Cardiac muscle cell (in vitro differentiated cells and primary cell): Measurements from ENCODE around the gene PDE7B. TPM values are rescaled to one million over a fixed set of nuclear protein-coding genes. Genes with fewer than 3 reads are reported as not detected.

ENCODE experiments used
- DNase-seq, 2 donors: peaks; one replicate each; pipeline versions ENCODE4 v3.0.0 to v3.0.0-alpha.2; 2010 to 2017; ENCODE audit warnings: low read depth in 1 of 2, low spot score in 1 of 2
- H3K27ac ChIP-seq: fragments of 200-600 bp; sonication (generic); 2 replicates; pipeline ENCODE4 v1.5.1; 2016
- H3K27me3 ChIP-seq: fragments of 200-600 bp; sonication (generic); 2 replicates; pipeline ENCODE4 v1.6.0; 2016; ENCODE audit warnings: control low read depth
- H3K36me3 ChIP-seq: fragments of 200-600 bp; sonication (generic); 2 replicates; pipeline ENCODE4 v1.5.1; 2016; ENCODE audit warnings: control low read depth
- H3K4me1 ChIP-seq: fragments of 200-600 bp; sonication (generic); 2 replicates; pipeline ENCODE4 v1.8.1; 2017; ENCODE audit warnings: low read depth, mild to moderate bottlenecking, mixed run types
- H3K4me3 ChIP-seq: fragments of 200-600 bp; sonication (generic); 2 replicates; pipeline ENCODE4 v1.5.1; 2016; ENCODE audit warnings: mild to moderate bottlenecking
- H3K9me3 ChIP-seq: fragments of 200-600 bp; sonication (generic); 2 replicates; pipeline ENCODE4 v1.5.1; 2017; ENCODE audit warnings: low read depth, mild to moderate bottlenecking, control low read depth
- polyA plus RNA-seq: library from polyadenylated mRNA; unstranded; fragments of >200 nt; fragmentation: Nextera tagmentation; extraction: Ambion mirVana; gene quantifications from 2 replicates; pipeline ENCODE4 v1.2.1, GENCODE V29; 2016
- total RNA-seq: library from RNA; depleted of rRNA; stranded (reverse); fragments of >200 nt; gene quantifications from 2 replicates; pipeline ENCODE4 v1.2.3, GENCODE V29; 2016
- TF ChIP-seq, protein P1 (sequence below): IDR thresholded peaks from 2 replicates; pipeline ENCODE4 v1.5.1; 2012; ENCODE audit warnings: low read depth, mild to moderate bottlenecking, low read length

The PDE7B gene
- total and polyA plus RNA-seq, 2 experiments from 2014 or later, result 0.04 to 0.60 TPM

DNA sequence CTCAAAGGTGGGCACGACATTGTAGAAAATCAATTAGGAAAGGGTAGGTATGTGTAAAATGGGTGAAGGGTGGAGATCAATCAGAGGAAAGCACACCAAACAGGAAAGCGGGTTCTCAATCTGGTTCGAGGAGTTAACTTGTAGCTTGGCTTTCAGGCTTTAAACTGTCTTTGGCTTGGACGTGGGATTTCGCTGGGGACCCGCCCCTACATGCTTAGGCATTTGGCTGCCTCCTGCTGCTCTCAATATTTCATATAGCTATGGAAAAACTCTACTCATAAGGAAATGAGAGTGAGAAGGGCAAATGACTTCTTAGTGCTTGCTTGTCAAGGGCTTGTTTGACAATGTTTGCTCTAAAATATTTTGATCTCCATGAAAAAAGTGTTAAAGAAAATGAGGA lies 38.1 kb upstream of the PDE7B start:
- Histone ChIP-seq H3K27ac (no peak overlapping the region), H3K36me3 (no peaks in the 10 kb centered on the region), H3K9me3 (no peaks in the 10 kb centered on the region), H3K4me1 (no peaks in the 10 kb centered on the region), H3K4me3 (no peak overlapping the region), H3K27me3 (no peaks in the 10 kb centered on the region)
- DNase-seq, result no peak
- TF ChIP-seq, protein P1, sequence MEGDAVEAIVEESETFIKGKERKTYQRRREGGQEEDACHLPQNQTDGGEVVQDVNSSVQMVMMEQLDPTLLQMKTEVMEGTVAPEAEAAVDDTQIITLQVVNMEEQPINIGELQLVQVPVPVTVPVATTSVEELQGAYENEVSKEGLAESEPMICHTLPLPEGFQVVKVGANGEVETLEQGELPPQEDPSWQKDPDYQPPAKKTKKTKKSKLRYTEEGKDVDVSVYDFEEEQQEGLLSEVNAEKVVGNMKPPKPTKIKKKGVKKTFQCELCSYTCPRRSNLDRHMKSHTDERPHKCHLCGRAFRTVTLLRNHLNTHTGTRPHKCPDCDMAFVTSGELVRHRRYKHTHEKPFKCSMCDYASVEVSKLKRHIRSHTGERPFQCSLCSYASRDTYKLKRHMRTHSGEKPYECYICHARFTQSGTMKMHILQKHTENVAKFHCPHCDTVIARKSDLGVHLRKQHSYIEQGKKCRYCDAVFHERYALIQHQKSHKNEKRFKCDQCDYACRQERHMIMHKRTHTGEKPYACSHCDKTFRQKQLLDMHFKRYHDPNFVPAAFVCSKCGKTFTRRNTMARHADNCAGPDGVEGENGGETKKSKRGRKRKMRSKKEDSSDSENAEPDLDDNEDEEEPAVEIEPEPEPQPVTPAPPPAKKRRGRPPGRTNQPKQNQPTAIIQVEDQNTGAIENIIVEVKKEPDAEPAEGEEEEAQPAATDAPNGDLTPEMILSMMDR, result no peak

DNA sequence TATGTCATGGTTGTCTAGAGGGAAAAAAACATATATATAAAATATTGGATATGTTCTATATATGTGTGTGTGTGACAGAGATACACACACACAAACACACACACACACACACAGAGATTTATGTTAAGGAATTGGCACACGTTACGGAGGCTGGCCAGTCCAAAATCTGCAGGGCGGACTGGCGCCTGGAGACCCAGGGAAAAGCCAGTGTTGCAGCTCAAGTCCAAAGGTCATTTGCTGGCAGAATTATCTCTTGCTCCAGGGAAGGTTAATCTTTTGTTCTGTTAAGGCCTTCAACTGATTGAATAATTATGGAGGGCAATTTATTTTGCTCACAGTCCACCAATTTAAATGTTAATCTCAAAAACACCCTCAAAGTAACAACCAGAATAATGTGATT lies 37.5 kb upstream of the PDE7B start:
- Histone ChIP-seq H3K4me3 (no peak overlapping the region), H3K36me3 (no peaks in the 10 kb centered on the region), H3K4me1 (no peaks in the 10 kb centered on the region), H3K27me3 (no peaks in the 10 kb centered on the region), H3K9me3 (no peaks in the 10 kb centered on the region), H3K27ac (no peak overlapping the region)
- TF ChIP-seq, protein P1, result no peak
- no peak for DNase-seq

DNA sequence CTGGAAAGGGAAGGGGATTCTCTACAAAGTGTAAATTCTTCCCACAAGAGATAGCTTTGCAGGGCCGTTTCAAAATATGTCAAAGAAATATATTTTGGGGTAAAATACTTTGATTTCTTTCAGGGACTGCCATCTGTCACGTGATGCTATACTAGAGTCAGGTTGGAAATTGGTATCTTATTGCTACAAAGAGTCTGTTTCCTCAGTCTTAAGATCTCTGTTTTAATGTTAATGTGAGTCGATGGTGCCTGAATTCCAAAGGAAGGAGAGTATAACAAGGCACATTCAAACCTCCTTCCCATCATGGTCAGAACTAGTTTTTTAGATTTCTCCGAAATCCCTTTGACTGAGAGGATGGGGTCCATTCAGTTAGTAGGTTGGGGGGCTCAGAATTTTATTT lies 36.3 kb upstream of the PDE7B start:
- Histone ChIP-seq H3K4me3 (no peak overlapping the region), H3K27ac (no peak overlapping the region), H3K9me3 (no peaks in the 10 kb centered on the region), H3K4me1 (no peaks in the 10 kb centered on the region), H3K36me3 (no peaks in the 10 kb centered on the region), H3K27me3 (no peaks in the 10 kb centered on the region)
- no peak for DNase-seq
- TF ChIP-seq, protein P1, result no peak

DNA sequence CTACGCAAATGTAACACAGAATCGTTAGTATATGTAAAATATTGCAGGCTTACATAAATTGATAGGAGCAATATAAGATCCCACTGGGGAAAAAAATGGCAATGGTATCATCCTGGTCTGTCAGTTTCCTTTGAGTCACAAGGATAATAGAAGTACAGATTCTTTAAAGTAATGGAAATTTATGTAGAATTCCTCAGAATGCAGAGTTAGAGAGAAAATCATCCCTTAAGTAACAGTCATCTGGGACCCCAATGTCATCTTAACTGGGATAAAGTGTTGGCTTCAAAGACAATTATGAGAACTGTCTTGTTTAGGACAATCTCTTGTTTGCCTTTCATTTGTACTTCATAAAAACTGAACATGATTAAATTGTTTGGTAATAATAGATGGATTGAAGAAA lies 34.5 kb upstream of the PDE7B start:
- Histone ChIP-seq H3K27ac (no peak overlapping the region), H3K4me1 (no peaks in the 10 kb centered on the region), H3K36me3 (no peaks in the 10 kb centered on the region), H3K4me3 (no peak overlapping the region), H3K27me3 (no peaks in the 10 kb centered on the region), H3K9me3 (no peaks in the 10 kb centered on the region)
- TF ChIP-seq, protein P1, result no peak
- no peak for DNase-seq

DNA sequence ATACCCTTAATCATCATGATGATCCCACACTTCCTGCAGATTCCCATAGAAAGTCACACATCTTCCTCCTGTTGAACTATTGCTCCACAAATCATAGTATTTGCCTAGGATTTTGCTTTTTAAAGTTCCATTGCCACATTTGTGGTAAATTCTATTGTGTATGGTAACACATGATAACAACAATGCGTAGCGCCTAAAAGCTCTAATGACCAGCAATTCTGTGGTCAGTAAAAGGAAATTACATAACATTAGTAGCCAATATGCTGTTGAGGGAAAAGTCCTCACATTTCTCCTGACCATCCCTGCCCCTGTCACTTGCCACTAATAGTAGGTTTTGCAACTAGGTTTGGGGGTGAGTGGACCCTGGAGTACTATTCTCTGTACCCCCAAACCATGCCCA lies 31.8 kb upstream of the PDE7B start:
- no peaks in the 10 kb centered on the region for H3K36me3 ChIP-seq
- no peaks in the 10 kb centered on the region for H3K9me3 ChIP-seq
- H3K4me3 ChIP-seq, result no peak overlapping the region
- no peak overlapping the region for H3K27ac ChIP-seq
- no peaks in the 10 kb centered on the region for H3K4me1 ChIP-seq
- no peaks in the 10 kb centered on the region for H3K27me3 ChIP-seq
- TF ChIP-seq, protein P1, result no peak
- DNase-seq, result peak in 1 of 2 donors; percentile 82

DNA sequence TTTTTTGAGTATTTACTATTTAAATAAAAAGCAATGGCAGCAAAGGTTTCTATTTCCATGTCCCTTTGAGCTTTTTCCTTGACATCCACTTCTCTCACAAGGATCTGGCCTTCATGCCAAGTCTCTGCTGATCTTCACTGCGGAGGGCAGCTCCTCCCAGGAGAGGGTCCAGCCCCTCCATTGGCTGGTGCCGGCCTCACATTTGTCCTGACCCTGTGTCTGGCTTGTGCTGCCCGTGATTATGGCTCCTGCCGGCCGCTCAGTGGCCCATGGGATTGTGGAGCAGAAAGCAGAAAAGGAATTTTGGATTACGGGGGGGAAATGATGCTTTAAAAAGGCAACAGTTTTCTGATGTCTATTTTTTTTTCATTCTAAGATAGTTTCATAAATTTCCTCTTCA lies 31.2 kb upstream of the PDE7B start:
- H3K4me1 ChIP-seq, result no peaks in the 10 kb centered on the region
- H3K36me3 ChIP-seq, result no peaks in the 10 kb centered on the region
- H3K4me3 ChIP-seq, result no peak overlapping the region
- TF ChIP-seq, protein P1, result no peak
- H3K27ac ChIP-seq, result no peak overlapping the region
- H3K27me3 ChIP-seq, result no peaks in the 10 kb centered on the region
- DNase-seq, result no peak
- no peaks in the 10 kb centered on the region for H3K9me3 ChIP-seq
